Omental fat pad (tissue), 4 donors: ENCODE measurements around the gene STARD10. TPM values are rescaled to one million over a fixed set of nuclear protein-coding genes. Genes with fewer than 3 reads are reported as not detected.
"Not testable (repeated sequence)": the region's sequence is repeated elsewhere in the genome, so short reads cannot be mapped to it uniquely, and the experiment has no call there.

Experiments
- ATAC-seq: fragments of 150-250 bp; one replicate; pipeline ENCODE4 v1.9.1; 2016; ENCODE audit warnings: mild to moderate bottlenecking, moderate library complexity; ENCODE audit not compliant: low FRiP score
- DNase-seq: peaks from one replicate; pipeline ENCODE4 v3.0.0-alpha.2; 2019; ENCODE audit warnings: low spot score
- total RNA-seq, 4 donors: library from RNA; depleted of rRNA; stranded (reverse); fragments of >200 nt; gene quantifications; one replicate each; pipeline ENCODE4 v1.1.0, GENCODE V29; 2016
- TF ChIP-seq, protein P1 (sequence below), 3 donors: fragments of 450-650 bp; IDR thresholded peaks; one replicate each; pipeline ENCODE4 v1.5.1; 2016 to 2017; ENCODE audit warnings: antibody characterized with exemption in 3 of 3, mild to moderate bottlenecking in 3 of 3, moderate library complexity in 2 of 3

Gene STARD10
- total RNA-seq, 4 donors from 2014 or later: 10.9 to 20.6 (median 15.4) TPM

DNA sequence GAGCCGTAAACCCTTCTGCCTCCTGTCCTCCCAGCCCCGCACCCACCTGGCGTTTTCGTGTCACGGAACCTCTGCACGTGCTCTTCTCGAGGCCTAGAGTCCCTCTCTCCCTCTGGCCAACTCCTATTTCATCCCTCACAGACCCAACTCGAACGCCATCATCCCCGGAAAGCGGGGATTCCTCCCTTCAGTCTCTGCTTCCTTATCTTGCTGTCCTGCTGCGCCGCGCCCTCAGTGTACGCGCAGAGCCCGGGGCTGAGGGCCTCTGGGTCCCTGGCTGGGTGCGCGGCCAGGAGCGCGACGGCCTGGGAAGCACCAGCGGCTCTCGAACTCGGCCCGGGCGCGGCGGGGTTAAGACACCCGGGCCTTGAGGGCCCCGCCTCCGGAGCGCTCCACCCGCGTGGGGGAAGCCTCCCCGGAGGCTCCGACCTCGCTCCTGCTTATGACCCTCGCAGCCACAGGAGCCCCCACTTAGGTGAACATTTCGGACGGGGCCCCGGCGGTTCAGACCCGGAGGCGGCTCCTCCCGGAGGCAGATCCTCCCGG is 20.0 kb upstream of the STARD10 start:
- ATAC-seq: peak; percentile 86
- TF ChIP-seq, protein P1, sequence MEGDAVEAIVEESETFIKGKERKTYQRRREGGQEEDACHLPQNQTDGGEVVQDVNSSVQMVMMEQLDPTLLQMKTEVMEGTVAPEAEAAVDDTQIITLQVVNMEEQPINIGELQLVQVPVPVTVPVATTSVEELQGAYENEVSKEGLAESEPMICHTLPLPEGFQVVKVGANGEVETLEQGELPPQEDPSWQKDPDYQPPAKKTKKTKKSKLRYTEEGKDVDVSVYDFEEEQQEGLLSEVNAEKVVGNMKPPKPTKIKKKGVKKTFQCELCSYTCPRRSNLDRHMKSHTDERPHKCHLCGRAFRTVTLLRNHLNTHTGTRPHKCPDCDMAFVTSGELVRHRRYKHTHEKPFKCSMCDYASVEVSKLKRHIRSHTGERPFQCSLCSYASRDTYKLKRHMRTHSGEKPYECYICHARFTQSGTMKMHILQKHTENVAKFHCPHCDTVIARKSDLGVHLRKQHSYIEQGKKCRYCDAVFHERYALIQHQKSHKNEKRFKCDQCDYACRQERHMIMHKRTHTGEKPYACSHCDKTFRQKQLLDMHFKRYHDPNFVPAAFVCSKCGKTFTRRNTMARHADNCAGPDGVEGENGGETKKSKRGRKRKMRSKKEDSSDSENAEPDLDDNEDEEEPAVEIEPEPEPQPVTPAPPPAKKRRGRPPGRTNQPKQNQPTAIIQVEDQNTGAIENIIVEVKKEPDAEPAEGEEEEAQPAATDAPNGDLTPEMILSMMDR (IDR thresholded peaks at IDR 0.05): no peak
- peak; percentile 50 for DNase-seq

DNA sequence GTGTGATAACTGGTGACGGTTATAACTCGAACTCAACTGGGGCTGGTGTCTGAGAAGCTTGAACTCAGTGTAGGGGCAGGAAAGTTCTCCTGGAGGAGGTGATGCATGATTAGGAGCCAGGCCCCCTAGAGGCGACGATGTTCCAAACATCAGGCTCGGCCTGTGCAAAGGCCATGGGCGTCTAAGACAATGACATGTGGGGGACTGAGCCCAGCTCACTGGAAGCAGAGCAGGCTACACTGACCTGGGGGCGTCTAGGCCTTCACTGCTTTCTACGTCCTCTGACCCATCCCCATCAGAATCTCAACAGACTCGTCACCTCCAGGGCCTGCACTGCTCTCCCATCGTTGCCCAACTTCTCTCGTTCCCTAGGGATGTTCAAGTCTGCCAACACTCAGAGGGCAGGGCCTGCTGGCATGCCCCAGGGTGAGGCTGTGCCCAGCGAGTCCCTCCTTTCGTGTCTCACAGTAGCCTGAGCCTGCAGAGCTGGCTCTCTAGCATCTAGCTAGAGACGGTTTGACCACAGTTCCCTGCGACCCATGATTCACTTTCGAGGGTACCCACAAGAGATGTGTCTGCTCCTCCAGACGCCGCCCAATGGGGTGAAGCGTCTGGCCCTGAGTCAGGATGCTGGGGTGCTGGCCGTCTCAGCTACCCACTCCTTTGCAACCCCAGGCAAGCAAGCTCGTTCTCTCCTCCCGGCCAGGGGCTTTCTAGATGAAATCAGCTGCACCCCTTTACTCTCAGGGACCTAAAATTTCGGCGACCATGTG is 19.3 kb upstream of the STARD10 start:
- peak; percentile 33 for ATAC-seq
- DNase-seq: no peak
- TF ChIP-seq, protein P1 (IDR thresholded peaks at IDR 0.05): no peak

DNA sequence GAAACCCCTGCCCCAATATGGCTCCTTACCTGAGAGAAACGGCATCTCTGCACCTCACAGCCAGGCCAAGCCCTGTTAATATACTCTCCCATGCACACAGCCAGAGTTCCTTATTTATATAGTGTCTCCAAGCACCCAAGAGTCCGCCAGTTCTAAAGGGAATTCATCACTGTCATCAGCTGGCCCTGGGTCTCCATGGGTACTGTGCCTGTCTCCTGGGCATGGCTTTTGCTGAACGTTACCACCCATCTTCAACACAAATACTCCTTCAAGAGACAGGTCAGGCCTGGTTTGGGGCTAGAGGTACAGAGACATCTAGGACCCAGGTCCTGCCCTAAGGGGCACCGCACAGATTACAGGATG is 18.7 kb upstream of the STARD10 start:
- TF ChIP-seq, protein P1 (IDR thresholded peaks at IDR 0.05): no peak
- DNase-seq (no peak), ATAC-seq (no peak)

DNA sequence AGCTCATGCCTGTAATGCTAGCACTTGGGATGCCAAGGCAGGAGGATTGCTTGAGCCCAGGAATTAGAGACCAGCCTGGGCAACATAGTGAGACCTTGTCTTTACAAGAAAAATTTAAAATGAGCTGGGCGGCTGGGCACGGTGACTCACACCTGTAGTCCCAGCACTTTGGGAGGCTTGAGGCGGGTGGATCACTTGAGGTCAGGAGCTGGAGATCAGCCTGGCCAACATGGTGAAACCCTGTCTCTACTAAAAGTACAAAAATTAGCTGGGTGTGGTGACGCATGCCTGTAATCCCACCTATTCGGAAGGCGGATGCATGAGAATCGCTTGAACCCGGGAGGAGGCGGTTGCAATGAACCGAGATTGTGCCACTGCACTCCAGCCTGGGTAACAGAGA is 17.8 kb upstream of the STARD10 start:
- DNase-seq, ATAC-seq: not testable (repeated sequence)

DNA sequence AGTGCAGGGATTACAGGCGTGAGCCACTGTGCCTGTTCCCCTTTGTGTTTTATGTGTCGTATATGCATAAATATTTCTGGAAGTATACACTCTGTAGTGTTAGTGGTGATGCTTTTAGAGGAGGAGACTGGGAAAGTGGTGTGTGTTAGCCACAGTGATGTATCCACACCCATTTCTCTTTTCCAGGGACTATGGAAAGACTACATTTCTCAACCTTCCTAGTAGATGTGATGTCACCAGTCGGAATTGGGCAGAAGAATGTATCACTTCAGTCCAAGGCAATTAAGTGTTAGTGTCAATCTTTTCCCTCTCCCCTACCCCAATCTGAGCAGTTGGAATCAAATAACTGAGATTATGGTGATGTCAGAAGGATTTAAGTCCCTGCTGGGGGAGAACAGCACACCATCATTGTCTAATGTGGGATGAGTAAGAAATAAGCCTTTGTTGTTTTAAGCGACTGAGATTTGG is 14.5 kb upstream of the STARD10 start:
- no peak for ATAC-seq
- TF ChIP-seq, protein P1 (IDR thresholded peaks at IDR 0.05): no peak
- DNase-seq: no peak

DNA sequence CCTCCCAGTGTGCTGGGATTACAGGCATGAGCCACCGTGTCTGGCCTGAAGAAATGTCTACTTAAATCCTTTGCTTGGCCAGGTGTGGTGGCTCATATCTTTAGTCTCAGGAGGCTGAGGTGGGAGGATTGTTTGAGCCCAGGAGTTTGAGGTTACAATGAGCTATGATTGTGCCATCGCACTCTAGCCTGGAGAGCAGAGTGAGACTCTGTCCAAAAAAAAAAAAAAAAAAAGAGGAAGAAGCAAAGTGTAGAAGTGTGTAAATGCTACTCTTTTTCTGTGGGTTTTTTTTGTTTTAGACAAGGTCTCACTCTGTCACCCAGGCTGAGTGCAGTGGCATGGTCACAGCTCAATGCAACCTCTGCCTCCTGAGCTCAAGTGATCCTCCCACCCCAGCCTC is 13.9 kb upstream of the STARD10 start:
- TF ChIP-seq, protein P1 (IDR thresholded peaks at IDR 0.05): no peak
- no peak for DNase-seq
- no peak for ATAC-seq

DNA sequence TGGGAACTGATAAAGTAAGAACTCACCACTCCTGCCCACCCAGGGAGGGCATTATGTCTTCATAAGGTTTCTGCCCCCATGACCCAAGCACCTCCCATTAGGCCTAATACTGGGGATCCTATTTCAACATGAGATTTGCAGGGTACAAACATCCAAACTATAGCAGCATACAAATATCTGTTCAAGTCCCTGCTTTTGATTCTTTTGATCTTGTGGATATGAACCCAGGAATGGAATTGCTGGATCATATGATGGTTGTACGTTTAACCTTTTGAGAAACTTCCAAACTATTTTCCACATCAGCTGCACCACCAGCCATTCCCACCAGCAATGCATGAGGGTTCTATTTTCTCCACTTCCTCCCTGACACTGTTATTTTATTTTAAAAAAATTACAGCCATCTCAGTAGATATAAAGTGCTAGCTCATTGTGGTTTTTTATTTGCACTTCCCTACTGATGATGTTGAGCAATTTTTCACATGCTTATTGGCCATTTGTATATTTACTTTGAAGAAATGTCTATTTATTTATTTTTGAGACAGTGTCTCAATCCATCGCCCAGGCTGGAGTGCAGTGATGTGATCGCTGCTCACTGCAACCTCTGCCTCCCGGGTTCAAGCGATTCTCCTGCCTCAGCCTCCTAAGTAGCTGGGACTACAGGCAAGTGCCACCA is 13.3 kb upstream of the STARD10 start:
- TF ChIP-seq, protein P1 (IDR thresholded peaks at IDR 0.05): no peak
- no peak for ATAC-seq
- DNase-seq: no peak

DNA sequence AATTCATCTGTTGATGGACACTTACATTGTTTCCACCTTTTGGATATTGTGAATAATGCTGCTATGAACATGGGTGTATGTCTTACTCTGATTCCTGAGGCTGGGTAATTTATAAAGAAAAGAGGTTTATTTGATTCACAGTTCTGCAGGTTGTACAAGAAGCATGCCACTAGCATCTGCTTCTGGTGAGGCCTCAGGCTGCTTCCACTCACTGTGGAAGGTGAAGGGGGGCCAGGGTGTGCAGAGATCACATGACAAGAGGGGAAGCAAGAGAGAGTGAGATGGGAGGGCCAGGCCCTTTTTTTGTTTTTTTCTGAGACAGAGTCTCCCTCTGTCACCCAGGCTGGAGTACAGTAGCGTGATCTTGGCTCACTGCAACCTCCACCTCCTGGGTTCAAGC is 12.5 kb upstream of the STARD10 start:
- not testable (repeated sequence) for DNase-seq, ATAC-seq
